CD4-positive, alpha-beta T cell (primary cell): ENCODE measurements around the gene SIN3B. TPM values are rescaled to one million over a fixed set of nuclear protein-coding genes. Genes with fewer than 3 reads are reported as not detected.

ENCODE experiments used
- ATAC-seq: fragments of 200-7000 bp; cut with Tn5 transposase; one replicate; pipeline ENCODE4 v1.10.0; 2022; ENCODE audit warnings: mild to moderate bottlenecking; ENCODE audit not compliant: poor library complexity
- CTCF ChIA-PET: fragments of 350-600 bp; sonication (Branson Sonifier 250); formaldehyde crosslinking; loops from one replicate; lab custom pipeline; 2021; ENCODE audit warnings: antibody characterized with exemption, inconsistent platforms; lab: Charles Lee
- POLR2A ChIA-PET: fragments of 350-600 bp; sonication (Branson Sonifier 250); formaldehyde crosslinking; loops from one replicate; lab custom pipeline; 2021; ENCODE audit warnings: antibody characterized with exemption, inconsistent platforms; lab: Charles Lee
- DNase-seq, 14 experiments: peaks; one replicate each; pipeline ENCODE4 v3.0.0-alpha.2; 2013 to 2020; ENCODE audit warnings: mixed read lengths in 2 of 14
- H3K27ac ChIP-seq, 2 donors: one replicate each; pipeline versions ENCODE4 v1.5.1 to v1.7.0; 2013; ENCODE audit warnings: low read length in 2 of 2, low read depth in 1 of 2, mild to moderate bottlenecking in 1 of 2
- H3K27me3 ChIP-seq, 2 experiments: 1 replicate in 1 of 2; 2 replicates in 1 of 2; pipeline versions ENCODE4 v1.6.1 to v1.7.0; 2013; ENCODE audit warnings: low read length in 2 of 2, control low read depth in 1 of 2, mild to moderate bottlenecking in 1 of 2, moderate library complexity in 1 of 2; ENCODE audit not compliant: insufficient read depth in 2 of 2, control insufficient read depth in 1 of 2
- H3K36me3 ChIP-seq: one replicate; pipeline ENCODE4 v1.6.1; 2013; ENCODE audit warnings: low read length, control low read depth; ENCODE audit not compliant: insufficient read depth
- H3K4me1 ChIP-seq: one replicate; pipeline ENCODE4 v1.6.1; 2013; ENCODE audit warnings: low read length, control low read depth; ENCODE audit not compliant: insufficient read depth
- H3K4me3 ChIP-seq: one replicate; pipeline ENCODE4 v1.5.1; 2013; ENCODE audit warnings: mild to moderate bottlenecking, low read length, moderate library complexity
- H3K9me3 ChIP-seq, 2 experiments: 1 replicate in 1 of 2; 2 replicates in 1 of 2; pipeline versions ENCODE4 v1.6.1 to v1.7.0; 2013; ENCODE audit warnings: low read length in 2 of 2, mild to moderate bottlenecking in 2 of 2, control low read depth in 1 of 2, moderate library complexity in 1 of 2; ENCODE audit not compliant: control insufficient read depth in 1 of 2, insufficient read depth in 1 of 2
- H3K27ac Mint-ChIP-seq: one replicate; pipeline ENCODE4 v1.8.0; 2020; ENCODE audit warnings: mixed read lengths
- H3K27me3 Mint-ChIP-seq: one replicate; pipeline ENCODE4 v1.8.0; 2021; ENCODE audit warnings: mixed read lengths
- H3K36me3 Mint-ChIP-seq: one replicate; pipeline ENCODE4 v1.8.0; 2021; ENCODE audit warnings: low read depth, mixed read lengths
- H3K4me1 Mint-ChIP-seq: one replicate; pipeline ENCODE4 v1.8.0; 2021; ENCODE audit warnings: low read depth, mixed read lengths
- H3K4me3 Mint-ChIP-seq: one replicate; pipeline ENCODE4 v1.8.0; 2020; ENCODE audit warnings: mild to moderate bottlenecking, mixed read lengths
- H3K9me3 Mint-ChIP-seq: one replicate; pipeline ENCODE4 v1.8.0; 2020; ENCODE audit warnings: mixed read lengths
- intact Hi-C, 2 experiments: fragments of 100-400 bp; cut with DNase I in 1 of 2; cut with micrococcal nuclease in 1 of 2; formaldehyde crosslinking; loops; one replicate each; pipeline versions ENCODE4 v1.15.1 to v1.9.0; 2023 to 2025; cut with DNase I, micrococcal nuclease
- total RNA-seq, 174 experiments: library from RNA in 2 of 174; stranded (reverse) in 2 of 174; gene quantifications; one replicate each; pipeline ENCODE4 v1.2.3 and lab custom pipeline; 2021 to 2026
- TF ChIP-seq, protein P1 (sequence below): fragments of 200-600 bp; IDR thresholded peaks from one replicate; pipeline ENCODE4 v1.8.0; 2022; ENCODE audit warnings: antibody characterized with exemption, mild to moderate bottlenecking

The SIN3B gene
- total RNA-seq, 2 experiments from 2014 or later = 52.4 to 53.7 TPM

DNA sequence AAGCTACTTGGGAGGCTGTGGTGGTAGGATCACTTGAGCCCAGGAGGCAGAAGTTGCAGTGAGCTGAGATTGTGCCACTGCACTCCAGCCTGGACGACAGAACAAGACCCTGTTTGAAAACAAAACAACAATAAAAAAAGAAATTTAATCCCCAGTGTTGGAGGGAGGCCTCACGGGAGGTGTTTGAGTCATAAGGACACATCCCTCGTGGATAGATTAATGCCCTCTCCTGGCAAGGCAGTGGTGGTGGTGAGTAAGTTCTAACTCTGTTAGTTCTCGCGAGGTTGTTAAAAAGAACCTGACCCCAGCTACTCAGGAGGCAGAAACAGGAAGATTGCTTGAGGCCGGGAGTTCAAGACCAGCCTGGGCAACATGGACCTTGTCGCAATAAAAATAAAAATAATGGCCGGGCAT, 27.6 kb upstream of the SIN3B start:
- H3K9me3 Mint-ChIP-seq = peaks cover under 1% of the 10 kb centered on the region

DNA sequence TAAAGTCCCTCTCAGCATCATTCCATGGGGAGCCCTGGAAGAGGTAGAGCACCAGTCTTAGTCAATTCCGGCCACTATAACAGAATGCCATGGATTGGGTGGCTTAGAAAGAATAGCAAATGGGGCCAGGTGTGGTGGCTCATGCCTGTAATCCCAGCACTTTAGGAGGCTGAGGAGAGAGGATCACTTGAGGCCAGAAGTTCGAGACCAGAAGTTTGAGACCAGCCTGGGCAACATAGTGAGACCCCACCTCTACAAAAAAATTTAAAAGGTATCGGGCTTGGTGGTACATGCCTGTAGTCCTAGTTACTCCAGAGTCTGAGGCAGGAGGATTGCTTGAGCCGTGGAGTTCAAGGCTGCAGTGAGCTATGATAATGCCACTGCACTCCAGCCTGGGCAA, 25.0 kb upstream of the SIN3B start:
- H3K36me3 Mint-ChIP-seq = no peaks in the 10 kb centered on the region
- ATAC-seq (no peak), DNase-seq (no peak)
- H3K9me3 Mint-ChIP-seq = no peaks in the 10 kb centered on the region
- Histone ChIP-seq H3K9me3 (no peaks in the 10 kb centered on the region), H3K27ac (no peak overlapping the region), H3K27me3 (no peaks in the 10 kb centered on the region), H3K4me3 (no peak overlapping the region), H3K4me1 (no peaks in the 10 kb centered on the region), H3K36me3 (no peaks in the 10 kb centered on the region)
- H3K4me3 Mint-ChIP-seq = no peak overlapping the region
- no peak overlapping the region for H3K27ac Mint-ChIP-seq
- no peaks in the 10 kb centered on the region for H3K27me3 Mint-ChIP-seq
- TF ChIP-seq, protein P1, sequence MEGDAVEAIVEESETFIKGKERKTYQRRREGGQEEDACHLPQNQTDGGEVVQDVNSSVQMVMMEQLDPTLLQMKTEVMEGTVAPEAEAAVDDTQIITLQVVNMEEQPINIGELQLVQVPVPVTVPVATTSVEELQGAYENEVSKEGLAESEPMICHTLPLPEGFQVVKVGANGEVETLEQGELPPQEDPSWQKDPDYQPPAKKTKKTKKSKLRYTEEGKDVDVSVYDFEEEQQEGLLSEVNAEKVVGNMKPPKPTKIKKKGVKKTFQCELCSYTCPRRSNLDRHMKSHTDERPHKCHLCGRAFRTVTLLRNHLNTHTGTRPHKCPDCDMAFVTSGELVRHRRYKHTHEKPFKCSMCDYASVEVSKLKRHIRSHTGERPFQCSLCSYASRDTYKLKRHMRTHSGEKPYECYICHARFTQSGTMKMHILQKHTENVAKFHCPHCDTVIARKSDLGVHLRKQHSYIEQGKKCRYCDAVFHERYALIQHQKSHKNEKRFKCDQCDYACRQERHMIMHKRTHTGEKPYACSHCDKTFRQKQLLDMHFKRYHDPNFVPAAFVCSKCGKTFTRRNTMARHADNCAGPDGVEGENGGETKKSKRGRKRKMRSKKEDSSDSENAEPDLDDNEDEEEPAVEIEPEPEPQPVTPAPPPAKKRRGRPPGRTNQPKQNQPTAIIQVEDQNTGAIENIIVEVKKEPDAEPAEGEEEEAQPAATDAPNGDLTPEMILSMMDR = no peak
- H3K4me1 Mint-ChIP-seq = no peaks in the 10 kb centered on the region
- ChIA-PET POLR2A (no interaction called here), CTCF (no interaction called here)
- intact Hi-C loops = no loop called here

More for the DNA sequence above, 27.6 kb upstream of the SIN3B start:
- DNase-seq = no peak
- H3K9me3 ChIP-seq = no peaks in the 10 kb centered on the region
- ChIA-PET CTCF (no interaction called here), POLR2A (no interaction called here)
- Mint-ChIP-seq H3K27ac (no peak overlapping the region), H3K4me1 (no peaks in the 10 kb centered on the region), H3K36me3 (no peaks in the 10 kb centered on the region), H3K27me3 (no peaks in the 10 kb centered on the region), H3K4me3 (no peak overlapping the region)
- ATAC-seq = no peak
- intact Hi-C loops = no loop called here
- H3K27me3 ChIP-seq = no peaks in the 10 kb centered on the region
- no peaks in the 10 kb centered on the region for H3K4me1 ChIP-seq
- H3K36me3 ChIP-seq = no peaks in the 10 kb centered on the region
- no peak overlapping the region for H3K27ac ChIP-seq
- TF ChIP-seq, protein P1 = no peak
- no peak overlapping the region for H3K4me3 ChIP-seq

DNA sequence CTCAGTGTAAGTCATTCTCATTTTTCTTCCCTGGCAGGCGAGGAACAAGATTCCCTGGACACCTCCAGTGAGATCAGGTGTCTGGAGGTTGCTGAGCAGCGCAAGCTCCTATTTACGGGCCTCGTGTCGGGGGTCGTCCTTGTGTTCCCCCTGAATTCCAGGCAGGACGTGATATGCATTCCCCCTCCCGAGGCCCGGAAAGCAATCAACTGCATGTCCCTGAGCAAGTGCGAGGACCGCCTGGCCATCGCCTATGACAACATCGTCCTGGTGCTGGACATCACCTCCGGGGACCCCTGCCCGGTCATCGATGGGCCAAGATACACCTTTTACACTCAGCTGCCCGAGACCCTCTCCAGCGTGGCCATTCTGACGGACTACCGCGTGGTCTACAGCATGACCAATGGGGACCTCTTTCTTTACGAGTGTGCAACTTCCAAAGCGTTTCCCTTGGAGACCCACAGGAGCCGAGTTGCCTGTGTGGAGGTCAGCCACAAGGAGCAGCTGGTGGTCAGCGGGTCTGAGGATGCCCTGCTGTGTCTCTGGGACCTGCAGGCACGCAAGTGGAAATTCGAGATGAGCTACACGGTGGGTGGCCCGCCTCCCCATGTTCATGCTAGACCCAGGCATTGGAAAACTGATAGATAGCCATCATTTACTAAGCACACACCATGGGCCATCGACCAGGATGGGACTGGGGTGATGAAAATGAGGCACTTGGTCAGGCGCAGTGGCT, 21.5 kb upstream of the SIN3B start:
- Histone ChIP-seq H3K36me3 (no peaks in the 10 kb centered on the region), H3K27me3 (no peaks in the 10 kb centered on the region), H3K9me3 (no peaks in the 10 kb centered on the region), H3K4me3 (no peak overlapping the region), H3K27ac (no peak overlapping the region), H3K4me1 (no peaks in the 10 kb centered on the region)
- no peak overlapping the region for H3K27ac Mint-ChIP-seq
- ATAC-seq = no peak
- no peaks in the 10 kb centered on the region for H3K27me3 Mint-ChIP-seq
- DNase-seq = no peak
- H3K4me3 Mint-ChIP-seq = no peak overlapping the region
- CTCF ChIA-PET = interaction anchor here (0.9 kb wide), 1 partner anchor 36 kb away, joined by 3 read pairs; no protein-coding TSS in a partner anchor
- TF ChIP-seq, protein P1 = no peak
- POLR2A ChIA-PET = no interaction called here
- intact Hi-C loops = no loop called here
- H3K4me1 Mint-ChIP-seq = no peaks in the 10 kb centered on the region
- H3K36me3 Mint-ChIP-seq = no peaks in the 10 kb centered on the region
- H3K9me3 Mint-ChIP-seq = no peaks in the 10 kb centered on the region
